Endothelial cell of umbilical vein (primary cell): ENCODE measurements around the gene SCYGR1. TPM values are rescaled to one million over a fixed set of nuclear protein-coding genes. Genes with fewer than 3 reads are reported as not detected.

Experiments used
- BruUV-seq: library from RNA; stranded (reverse); fragments of 400-500 nt; replicated peaks from 2 replicates; lab custom pipeline; 2021; lab: Mats Ljungman, UMichigan
- CTCF ChIA-PET: fragments of 300-600, 350-600 bp; sonication (Branson Sonifier 250); formaldehyde crosslinking; loops from one replicate; lab custom pipeline; 2021; ENCODE audit warnings: antibody characterized with exemption, inconsistent platforms; lab: Charles Lee
- POLR2A ChIA-PET: fragments of 300-600, 350-600 bp; sonication (Branson Sonifier 250); formaldehyde crosslinking; loops from one replicate; lab custom pipeline; 2021; ENCODE audit warnings: antibody characterized with exemption, inconsistent platforms; lab: Charles Lee
- DNase-seq: peaks from one replicate; pipeline ENCODE4 v3.0.0-alpha.2; 2011; ENCODE audit warnings: low read depth, low spot score
- FAIRE-seq: peaks from 2 replicates; lab custom pipeline; 2011; peaks lifted over from hg19 to GRCh38; lab: Jason Lieb, UNC
- H2AFZ ChIP-seq: 2 replicates; pipeline ENCODE4 v1.6.0; 2012; ENCODE audit warnings: low read depth, low read length, control low read depth, inconsistent platforms
- H3K27ac ChIP-seq: 2 replicates; pipeline ENCODE4 v1.5.1; 2011; ENCODE audit warnings: low read depth, mild to moderate bottlenecking, control low read depth, low read length, moderate library complexity; ENCODE audit not compliant: insufficient read depth
- H3K27me3 ChIP-seq, 2 experiments: 2 replicates each; pipeline versions ENCODE4 v1.6.0 to v1.6.1; 2011; ENCODE audit warnings: low read length in 2 of 2, mixed read lengths in 1 of 2; ENCODE audit not compliant: control insufficient read depth in 2 of 2, insufficient read depth in 2 of 2
- H3K36me3 ChIP-seq, 2 experiments: 2 replicates in 1 of 2; 3 replicates in 1 of 2; pipeline ENCODE4 v1.5.1; 2011; ENCODE audit warnings: low read length in 2 of 2, mild to moderate bottlenecking in 1 of 2, moderate library complexity in 1 of 2; ENCODE audit not compliant: control insufficient read depth in 2 of 2, insufficient read depth in 2 of 2; ENCODE audit errors: extremely low read depth in 1 of 2
- H3K4me1 ChIP-seq: 3 replicates; pipeline ENCODE4 v1.5.1; 2011; ENCODE audit warnings: mild to moderate bottlenecking, low read length; ENCODE audit not compliant: control insufficient read depth, insufficient read depth; ENCODE audit errors: extremely low read depth
- H3K4me2 ChIP-seq: 2 replicates; pipeline ENCODE4 v1.6.1; 2011; ENCODE audit warnings: low read length, control low read depth, mixed read lengths; ENCODE audit not compliant: insufficient read depth
- H3K4me3 ChIP-seq, 3 experiments: fragments of 200-600 bp in 1 of 3; sonication (generic), shearing (Covaris generic) in 1 of 3; replicated peaks in 1 of 3; 2 replicates each; pipeline ENCODE4 v1.5.1; 2011 to 2016; ENCODE audit warnings: control low read depth in 3 of 3, low read length in 3 of 3, mild to moderate bottlenecking in 2 of 3, inconsistent platforms in 1 of 3, low read depth in 1 of 3, moderate library complexity in 1 of 3; ENCODE audit not compliant: insufficient read depth in 1 of 3
- H3K79me2 ChIP-seq: 2 replicates; pipeline ENCODE4 v1.6.0; 2012; ENCODE audit warnings: low read length, inconsistent platforms; ENCODE audit not compliant: control insufficient read depth, insufficient read depth
- H3K9ac ChIP-seq: replicated peaks from 2 replicates; pipeline ENCODE3; 2011; ENCODE audit warnings: low read length, control low read depth; ENCODE audit not compliant: insufficient read depth; ENCODE audit errors: extremely low read depth
- H3K9me1 ChIP-seq: replicated peaks from 3 replicates; pipeline ENCODE4 v1.6.0; 2011; ENCODE audit warnings: mild to moderate bottlenecking, low read length; ENCODE audit not compliant: control insufficient read depth, insufficient read depth; ENCODE audit errors: extremely low read depth
- H3K9me3 ChIP-seq: replicated peaks from 2 replicates; pipeline ENCODE4 v1.5.1; 2012; ENCODE audit warnings: low read length, inconsistent platforms; ENCODE audit not compliant: control insufficient read depth, insufficient read depth
- H4K20me1 ChIP-seq: replicated peaks from 2 replicates; pipeline ENCODE3; 2011; ENCODE audit warnings: mild to moderate bottlenecking, low read length; ENCODE audit not compliant: control insufficient read depth, insufficient read depth; ENCODE audit errors: extremely low read depth
- CTCF ChIP-seq, 2 donors: IDR thresholded peaks; 1 replicate in 1 of 2; 2 replicates in 1 of 2; pipeline ENCODE4 v1.5.1; 2011; ENCODE audit warnings: low read length in 2 of 2, mild to moderate bottlenecking in 2 of 2, moderate library complexity in 2 of 2, control low read depth in 1 of 2, inconsistent platforms in 1 of 2, low read depth in 1 of 2; ENCODE audit not compliant: insufficient read depth in 1 of 2; ENCODE audit errors: extremely low read depth in 1 of 2
- EZH2 ChIP-seq: IDR thresholded peaks from 2 replicates; pipeline ENCODE4 v1.6.1; 2012; ENCODE audit warnings: borderline replicate concordance, low read depth, mild to moderate bottlenecking, moderate library complexity, low read length, inconsistent platforms; ENCODE audit not compliant: severe bottlenecking
- FOS ChIP-seq: IDR thresholded peaks from 2 replicates; pipeline ENCODE4 v1.6.1; 2011; ENCODE audit warnings: mild to moderate bottlenecking, low read length, moderate library complexity, borderline replicate concordance; ENCODE audit not compliant: insufficient read depth
- GATA2 ChIP-seq: IDR thresholded peaks from 2 replicates; pipeline ENCODE4 v1.7.0; 2011; ENCODE audit warnings: low read depth, mild to moderate bottlenecking, moderate library complexity, mixed read lengths, low read length; ENCODE audit not compliant: insufficient read length, insufficient read depth
- JUN ChIP-seq: IDR thresholded peaks from 2 replicates; pipeline ENCODE4 v1.6.1; 2011; ENCODE audit warnings: borderline replicate concordance, low read depth; ENCODE audit not compliant: insufficient read length, insufficient read depth
- MAX ChIP-seq: IDR thresholded peaks from 2 replicates; pipeline ENCODE4 v1.6.1; 2011; ENCODE audit not compliant: insufficient read depth, insufficient read length
- MYC ChIP-seq: IDR thresholded peaks from one replicate; pipeline ENCODE4 v1.6.1; 2011; ENCODE audit warnings: mild to moderate bottlenecking, low read depth, low read length
- POLR2A ChIP-seq: IDR thresholded peaks from 2 replicates; pipeline ENCODE4 v1.6.1; 2012; ENCODE audit warnings: low read depth, mild to moderate bottlenecking, control low read depth, low read length
- POLR2AphosphoS5 ChIP-seq: IDR thresholded peaks from 2 replicates; pipeline ENCODE4 v1.6.1; 2012; ENCODE audit warnings: low read depth, mild to moderate bottlenecking, control low read depth, low read length, moderate library complexity; ENCODE audit not compliant: insufficient read depth
- dilution Hi-C: fragments of 300-500 bp; cut with MboI; formaldehyde crosslinking; loops from one replicate; pipeline ENCODE4 v1.15.0; 2019; ENCODE audit warnings: low sequenced_read_pairs; ENCODE audit not compliant: extremely low pct_ligation_motif_present
- intact Hi-C: fragments of 100-400 bp; cut with micrococcal nuclease; formaldehyde crosslinking; loops from one replicate; pipeline ENCODE4 v1.10.0; 2022
- polyA plus RNA-seq, 4 experiments: library from polyadenylated mRNA; depleted of rRNA in 3 of 4; stranded (reverse) in 3 of 4; unstranded in 1 of 4; fragments of >200 nt; gene quantifications; 2 replicates each; pipeline versions ENCODE4 v1.2.1 to v1.2.3, GENCODE V29; 2011 to 2012; ENCODE audit warnings: missing spikeins in 1 of 4
- total RNA-seq: library from RNA; stranded (reverse); gene quantifications from 2 replicates; pipeline ENCODE4 v1.2.3, GENCODE V29; 2021

Gene SCYGR1
- total and polyA plus RNA-seq, 2 donors (not counting 3 experiments of a cell fraction or from before 2014, with no cell fraction given): not detected

- BruUV-seq: no TSS peak
- no peaks in the 10 kb centered on the region for H3K9me3 ChIP-seq
- ChIA-PET CTCF (interaction anchor here (1.1 kb wide), 1 partner anchor 364 kb away, joined by 3 read pairs; no protein-coding TSS in a partner anchor), POLR2A (interaction anchor here (0.6 kb wide), 1 partner anchor 109 kb away, joined by 3 read pairs; no protein-coding TSS in a partner anchor)
- H3K4me3 ChIP-seq: no peak overlapping the region
- no peaks in the 10 kb centered on the region for H4K20me1 ChIP-seq
- DNase-seq (no peak), FAIRE-seq (no peak)
- no peaks in the 10 kb centered on the region for H3K27me3 ChIP-seq
- H2AFZ ChIP-seq: no peak overlapping the region
- H3K4me2 ChIP-seq: no peak overlapping the region
- H3K36me3 ChIP-seq: no peaks in the 10 kb centered on the region
- dilution Hi-C loops (no loop called here), intact Hi-C loops (no loop called here)
- no peaks in the 10 kb centered on the region for H3K79me2 ChIP-seq
- H3K9me1 ChIP-seq: no peaks in the 10 kb centered on the region
- no peak overlapping the region for H3K9ac ChIP-seq
- H3K4me1 ChIP-seq: peaks cover 8% of the 10 kb centered on the region
- H3K27ac ChIP-seq: no peak overlapping the region
- no peak for TF ChIP-seq POLR2A
- TF ChIP-seq JUN: no peak
- no peak for TF ChIP-seq GATA2
- no peak for TF ChIP-seq MYC
- no peak for TF ChIP-seq MAX
- no peak for TF ChIP-seq POLR2AphosphoS5
- no peak for TF ChIP-seq FOS
- no peak for TF ChIP-seq CTCF (IDR thresholded peaks at IDR 0.05; ENCODE audit: extremely low read depth in 1 of 2, insufficient read depth in 1 of 2, low read depth in 1 of 2, low read length in 2 of 2)
- TF ChIP-seq EZH2: no peak
Measured at GRCh38 chr2:227410191-227410590, 22.4 kb upstream of the SCYGR1 start.
